ENCODE measurements around the gene SEMA4C. TPM values are rescaled to one million over a fixed set of nuclear protein-coding genes. Genes with fewer than 3 reads are reported as not detected.

The SEMA4C gene
- total and polyA plus RNA-seq, 12 donors: 14.1 to 43.8 (median 24.1) TPM

DNA sequence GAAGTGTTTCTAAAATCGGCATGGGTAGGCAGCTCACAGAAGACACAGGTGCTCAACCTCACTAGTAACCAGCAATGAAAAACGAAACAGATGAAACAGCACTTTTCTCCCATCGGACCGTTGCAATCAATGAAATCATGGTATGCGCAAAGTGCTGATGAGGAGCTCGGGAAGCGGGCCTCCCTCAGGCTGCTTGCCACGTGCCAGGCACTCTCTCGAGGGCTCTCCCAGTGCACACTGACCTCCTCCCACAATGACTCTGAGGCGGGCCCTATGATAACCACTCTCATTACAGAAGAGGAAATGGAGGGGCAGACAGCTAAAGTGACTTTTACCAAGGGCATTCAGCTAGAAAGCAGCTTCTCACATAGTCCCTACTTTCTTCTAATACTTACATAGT, 22.3 kb downstream of the SEMA4C start:
- TF ChIP-seq, protein P1, sequence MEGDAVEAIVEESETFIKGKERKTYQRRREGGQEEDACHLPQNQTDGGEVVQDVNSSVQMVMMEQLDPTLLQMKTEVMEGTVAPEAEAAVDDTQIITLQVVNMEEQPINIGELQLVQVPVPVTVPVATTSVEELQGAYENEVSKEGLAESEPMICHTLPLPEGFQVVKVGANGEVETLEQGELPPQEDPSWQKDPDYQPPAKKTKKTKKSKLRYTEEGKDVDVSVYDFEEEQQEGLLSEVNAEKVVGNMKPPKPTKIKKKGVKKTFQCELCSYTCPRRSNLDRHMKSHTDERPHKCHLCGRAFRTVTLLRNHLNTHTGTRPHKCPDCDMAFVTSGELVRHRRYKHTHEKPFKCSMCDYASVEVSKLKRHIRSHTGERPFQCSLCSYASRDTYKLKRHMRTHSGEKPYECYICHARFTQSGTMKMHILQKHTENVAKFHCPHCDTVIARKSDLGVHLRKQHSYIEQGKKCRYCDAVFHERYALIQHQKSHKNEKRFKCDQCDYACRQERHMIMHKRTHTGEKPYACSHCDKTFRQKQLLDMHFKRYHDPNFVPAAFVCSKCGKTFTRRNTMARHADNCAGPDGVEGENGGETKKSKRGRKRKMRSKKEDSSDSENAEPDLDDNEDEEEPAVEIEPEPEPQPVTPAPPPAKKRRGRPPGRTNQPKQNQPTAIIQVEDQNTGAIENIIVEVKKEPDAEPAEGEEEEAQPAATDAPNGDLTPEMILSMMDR (IDR thresholded peaks at IDR 0.05): no peak
- Histone ChIP-seq H3K36me3 (peaks cover 0 to 73% (median 26%) of the 10 kb centered on the region in 9 donors), H3K9me3 (no peaks in the 10 kb centered on the region), H3K4me1 (peaks cover 0 to 19% (median 1%) of the 10 kb centered on the region in 9 donors), H3K4me3 (no peak overlapping the region), H3K27ac (no peak overlapping the region), H3K27me3 (no peaks in the 10 kb centered on the region)
- intact Hi-C loops (cut with DNase I): no loop called here
- DNase-seq (no peak), ATAC-seq (no peak)
- WGBS, 2 donors: 81 to 84% methylated on average over 10 of the region's 10 CpGs

DNA sequence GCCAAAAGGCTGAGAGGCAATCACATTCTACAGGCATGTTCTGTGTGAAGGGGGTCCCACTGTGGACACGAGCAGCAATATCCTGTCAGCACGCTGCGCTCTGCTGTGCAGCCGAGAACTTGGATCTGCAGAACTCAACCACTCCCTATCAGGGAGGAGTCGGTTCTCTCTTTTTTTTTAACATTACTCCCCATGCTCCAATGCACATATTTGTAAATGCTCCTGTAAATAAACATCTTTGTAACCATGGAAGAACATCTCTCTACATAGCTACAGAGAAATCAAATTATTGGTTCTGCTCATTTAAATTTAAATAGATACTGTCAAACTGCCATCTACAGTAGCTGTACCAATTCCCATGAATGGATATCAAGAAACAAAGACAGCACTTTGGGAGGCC, 23.1 kb downstream of the SEMA4C start:
- Histone ChIP-seq H3K9me3 (no peaks in the 10 kb centered on the region), H3K27me3 (no peaks in the 10 kb centered on the region), H3K27ac (no peak overlapping the region), H3K4me1 (peaks cover 0 to 27% (median 4%) of the 10 kb centered on the region in 9 donors), H3K36me3 (peaks cover 0 to 66% (median 24%) of the 10 kb centered on the region in 9 donors), H3K4me3 (no peak overlapping the region)
- DNase-seq: no peak
- ATAC-seq: no peak
- 96 to 97% methylated on average over 5 of the region's 5 CpGs for WGBS, 2 donors
- intact Hi-C loops (cut with DNase I): no loop called here
- TF ChIP-seq, protein P1 (IDR thresholded peaks at IDR 0.05): no peak

DNA sequence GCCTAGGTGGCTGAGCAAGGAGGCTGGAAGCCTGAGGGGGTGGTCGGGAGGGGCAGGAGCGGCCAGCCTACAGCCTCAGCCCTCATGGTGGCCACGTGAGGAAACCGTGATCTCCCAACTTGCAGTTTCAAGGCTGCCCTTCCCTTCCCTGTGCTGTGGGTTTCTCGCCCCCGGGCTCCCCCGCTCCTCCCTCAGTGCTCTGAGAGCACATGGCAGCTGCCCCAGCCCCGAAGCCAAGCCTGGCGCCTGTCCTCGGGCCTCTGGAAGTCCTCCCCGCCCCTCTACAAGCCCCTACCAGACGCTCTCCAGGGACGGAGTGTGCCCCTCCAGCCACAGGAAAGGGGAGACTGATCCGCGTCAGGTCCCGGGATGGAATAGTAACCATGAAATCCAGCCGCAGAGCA, 25.5 kb downstream of the SEMA4C start:
- Histone ChIP-seq H3K9me3 (no peaks in the 10 kb centered on the region), H3K27me3 (no peaks in the 10 kb centered on the region), H3K27ac (peak overlapping the region in 5 of 10 donors; percentile 1 to 83 (median 47)), H3K4me3 (no peak overlapping the region), H3K4me1 (peaks cover 0 to 48% (median 9%) of the 10 kb centered on the region in 9 donors), H3K36me3 (peaks cover 0 to 51% (median 18%) of the 10 kb centered on the region in 9 donors)
- DNase-seq (no peak), ATAC-seq (peak in 1 of 8 donors; percentile 13)
- intact Hi-C loops (cut with DNase I): no loop called here
- TF ChIP-seq, protein P1 (IDR thresholded peaks at IDR 0.05): no peak
- WGBS, 2 donors: 78 to 83% methylated on average over 17 of the region's 17 CpGs

DNA sequence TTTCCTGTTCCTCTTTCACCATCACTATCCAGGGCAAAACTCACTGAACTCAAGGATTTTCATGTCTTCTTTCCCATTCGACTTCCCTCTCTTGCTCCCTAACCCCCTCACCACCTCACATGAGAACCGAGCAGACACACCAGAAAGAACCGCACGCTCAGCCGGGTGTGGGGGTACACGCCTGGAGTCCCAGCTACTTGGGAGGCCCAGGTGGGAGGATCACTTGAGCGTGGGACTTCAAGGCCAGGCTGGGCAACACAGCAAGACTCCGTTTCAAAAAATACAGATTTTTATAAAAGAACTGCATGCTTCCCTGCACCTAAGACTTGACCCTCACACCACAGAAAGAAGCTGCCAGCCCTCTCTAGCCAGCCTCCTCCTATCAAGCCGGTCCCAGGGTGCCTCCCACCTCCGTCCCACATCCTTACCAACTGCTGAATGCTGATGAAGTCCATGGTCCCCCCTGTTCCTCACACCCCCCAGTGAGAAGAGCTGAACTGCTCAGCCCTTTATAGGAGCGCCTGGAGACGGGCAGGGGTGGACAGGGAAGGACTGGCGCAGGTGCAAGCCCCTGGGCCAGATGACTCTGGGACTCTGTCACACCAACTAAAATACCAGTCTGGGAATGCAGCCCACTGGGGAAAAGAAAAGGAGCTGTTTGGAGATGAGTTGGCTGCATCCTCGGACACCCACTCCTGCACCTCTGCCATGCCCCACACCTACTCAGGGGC, 26.2 kb downstream of the SEMA4C start, which contains the start of gene ANKRD23:
ANKRD23 (minus strand) TSS at position 484 of the 731 bp plus-strand sequence; CDS start at position 455, 29 bp downstream.
- DNase-seq: no peak
- H3K36me3 ChIP-seq: peaks cover 0 to 51% (median 18%) of the 10 kb centered on the region in 9 donors
- H3K4me1 ChIP-seq: peaks cover 0 to 53% (median 12%) of the 10 kb centered on the region in 9 donors
- intact Hi-C loops (cut with DNase I): no loop called here
- TF ChIP-seq, protein P1 (IDR thresholded peaks at IDR 0.05): no peak
- H3K4me3 ChIP-seq: no peak within 1 kb of the TSS
- peak; percentile 15 to 67 (median 45) for ATAC-seq
- no peaks in the 10 kb centered on the region for H3K27me3 ChIP-seq
- H3K27ac ChIP-seq: peak within 1 kb of the TSS in 7 of 10 donors; percentile 39 to 83 (median 71)
- no peaks in the 10 kb centered on the region for H3K9me3 ChIP-seq
- 87% methylated on average over 14 of the region's 14 CpGs for WGBS, 2 donors
